Large intestine (tissue), 3 donors: ENCODE results near the gene LAMA1. TPM values are rescaled to one million over a fixed set of nuclear protein-coding genes. Genes with fewer than 3 reads are reported as not detected.

Source experiments
- DNase-seq, 2 donors: peaks; one replicate each; pipeline versions ENCODE4 v3.0.0 to v3.0.0-alpha.2; 2013
- H3K27ac ChIP-seq: one replicate; pipeline ENCODE4 v1.5.1; 2013; ENCODE audit warnings: low read length
- H3K27me3 ChIP-seq: 2 replicates; pipeline ENCODE4 v1.6.1; 2013; ENCODE audit warnings: low read length; ENCODE audit not compliant: control insufficient read depth, insufficient read depth
- H3K36me3 ChIP-seq: 2 replicates; pipeline ENCODE4 v1.6.1; 2013; ENCODE audit warnings: low read length; ENCODE audit not compliant: control insufficient read depth, insufficient read depth
- H3K4me1 ChIP-seq: one replicate; pipeline ENCODE4 v1.6.1; 2013; ENCODE audit warnings: low read length; ENCODE audit not compliant: control insufficient read depth, insufficient read depth
- H3K4me3 ChIP-seq: one replicate; pipeline ENCODE4 v1.5.1; 2013; ENCODE audit warnings: low read length
- H3K9me3 ChIP-seq: one replicate; pipeline ENCODE4 v1.6.1; 2013; ENCODE audit warnings: mild to moderate bottlenecking, low read depth, low read length, moderate library complexity; ENCODE audit not compliant: control insufficient read depth
- WGBS: methylation state at CpG from one replicate; pipeline ENCODE4 v1.1.5; 2013; ENCODE audit warnings: low lambda C conversion rate; ENCODE audit not compliant: insufficient coverage; 5-methylcytosine and 5-hydroxymethylcytosine counted together
- polyA plus RNA-seq: library from polyadenylated mRNA; unstranded; fragments of 120-200 nt; gene quantifications from one replicate; pipeline ENCODE4 v1.2.1, GENCODE V29; 2013

Gene LAMA1
- polyA plus RNA-seq, 1 donor = 2.3 TPM

GRCh38 chr18:7023063-7023580 is 94.5 kb downstream of the LAMA1 start:
- no peaks in the 10 kb centered on the region for H3K9me3 ChIP-seq
- no CpG with 5 or more reads among the region's 19 CpGs for WGBS

GRCh38 chr18:7021994-7022840 is 95.4 kb downstream of the LAMA1 start:
- no peak overlapping the region for H3K4me3 ChIP-seq
- H3K4me1 ChIP-seq = no peaks in the 10 kb centered on the region
- no CpG with 5 or more reads among the region's 16 CpGs for WGBS
- H3K9me3 ChIP-seq = no peaks in the 10 kb centered on the region
- H3K27ac ChIP-seq = no peak overlapping the region
- peak; percentile 41 to 57 for DNase-seq
- no peaks in the 10 kb centered on the region for H3K27me3 ChIP-seq
- H3K36me3 ChIP-seq = no peaks in the 10 kb centered on the region

More at GRCh38 chr18:7023063-7023580, 94.5 kb downstream of the LAMA1 start:
- H3K27ac ChIP-seq = no peak overlapping the region
- H3K27me3 ChIP-seq = no peaks in the 10 kb centered on the region
- H3K36me3 ChIP-seq = no peaks in the 10 kb centered on the region
- DNase-seq = no peak
- H3K4me1 ChIP-seq = no peaks in the 10 kb centered on the region
- H3K4me3 ChIP-seq = no peak overlapping the region

- Histone ChIP-seq H3K4me3 (no peak overlapping the region), H3K4me1 (no peaks in the 10 kb centered on the region), H3K27me3 (no peaks in the 10 kb centered on the region), H3K27ac (no peak overlapping the region), H3K36me3 (no peaks in the 10 kb centered on the region), H3K9me3 (no peaks in the 10 kb centered on the region)
- 88% methylated on average over 3 of the region's 13 CpGs for WGBS
- no peak for DNase-seq
These were observed 96.4 kb downstream of the LAMA1 start for GRCh38 chr18:7020995-7021777.

GRCh38 chr18:7017013-7017412 is 100.6 kb downstream of the LAMA1 start:
- H3K4me1 ChIP-seq = no peaks in the 10 kb centered on the region
- no peaks in the 10 kb centered on the region for H3K36me3 ChIP-seq
- no peak overlapping the region for H3K4me3 ChIP-seq
- no peak overlapping the region for H3K27ac ChIP-seq
- no peak for DNase-seq
- no CpG with 5 or more reads among the region's 5 CpGs for WGBS
- no peaks in the 10 kb centered on the region for H3K9me3 ChIP-seq
- H3K27me3 ChIP-seq = no peaks in the 10 kb centered on the region

- DNase-seq = no peak
- Histone ChIP-seq H3K36me3 (no peaks in the 10 kb centered on the region), H3K27ac (no peak overlapping the region), H3K9me3 (no peaks in the 10 kb centered on the region), H3K27me3 (no peaks in the 10 kb centered on the region), H3K4me1 (no peaks in the 10 kb centered on the region), H3K4me3 (no peak overlapping the region)
- no CpG with 5 or more reads among the region's 19 CpGs for WGBS
These were observed 106.5 kb downstream of the LAMA1 start for GRCh38 chr18:7011142-7011541.

DNA sequence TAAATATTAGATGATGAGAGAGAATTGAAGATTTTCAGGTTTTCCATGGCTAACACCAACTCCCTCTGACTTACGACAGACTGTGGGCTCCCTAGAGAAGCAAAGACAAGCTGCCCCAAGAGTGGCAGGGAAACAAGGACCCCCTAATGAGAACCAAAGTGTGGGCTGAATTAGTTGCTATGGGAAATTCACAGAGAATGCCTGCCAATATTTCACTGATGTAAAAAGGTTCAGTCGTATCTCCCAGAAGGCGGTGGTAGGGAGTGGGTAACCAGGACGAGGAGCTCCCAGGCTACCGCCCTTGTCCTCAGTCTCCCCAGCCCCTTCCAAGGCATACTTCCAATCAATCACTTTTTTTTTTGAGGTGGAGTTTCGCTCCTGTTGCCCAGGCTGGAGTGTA is 113.6 kb downstream of the LAMA1 start:
- WGBS = no CpG with 5 or more reads among the region's 6 CpGs
- Histone ChIP-seq H3K4me3 (no peak overlapping the region), H3K27ac (no peak overlapping the region), H3K36me3 (no peaks in the 10 kb centered on the region), H3K4me1 (no peaks in the 10 kb centered on the region), H3K27me3 (no peaks in the 10 kb centered on the region), H3K9me3 (no peaks in the 10 kb centered on the region)
- no peak for DNase-seq

GRCh38 chr18:7002107-7002506 is 115.5 kb downstream of the LAMA1 start:
- no peak for DNase-seq
- no peaks in the 10 kb centered on the region for H3K4me1 ChIP-seq
- H3K9me3 ChIP-seq = no peaks in the 10 kb centered on the region
- H3K36me3 ChIP-seq = no peaks in the 10 kb centered on the region
- WGBS = 33% methylated on average over 1 of the region's 3 CpGs
- no peak overlapping the region for H3K4me3 ChIP-seq
- H3K27me3 ChIP-seq = no peaks in the 10 kb centered on the region
- H3K27ac ChIP-seq = no peak overlapping the region

DNA sequence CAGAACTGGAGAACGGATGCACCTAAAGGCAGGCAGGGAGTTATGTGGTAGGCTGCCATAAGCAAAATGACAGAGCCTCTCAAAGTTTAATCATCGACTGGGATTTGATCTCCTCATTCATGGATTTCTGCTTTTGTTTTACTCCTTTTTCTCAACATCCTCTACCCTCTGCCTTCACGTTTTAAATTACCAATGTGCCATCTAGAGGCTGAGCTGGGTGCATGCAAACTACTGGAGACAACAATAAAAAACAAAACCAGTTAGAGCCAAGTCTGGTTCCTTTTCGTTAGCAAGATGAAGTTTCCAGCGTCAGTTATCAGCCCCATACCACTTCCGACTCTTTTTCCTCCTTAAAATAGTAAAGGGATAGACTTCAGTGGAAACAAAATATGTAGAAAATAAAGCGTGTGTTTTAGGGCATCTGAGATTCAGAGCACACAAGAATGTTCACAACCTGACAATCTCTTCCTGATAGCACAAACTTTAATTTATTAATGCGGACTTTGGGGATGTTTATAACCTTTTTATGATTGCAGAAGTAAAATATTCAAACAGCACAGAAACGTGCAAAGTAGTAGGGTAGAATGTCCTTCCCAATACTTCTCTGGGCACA is 117.0 kb downstream of the LAMA1 start:
- Histone ChIP-seq H3K9me3 (no peaks in the 10 kb centered on the region), H3K36me3 (no peaks in the 10 kb centered on the region), H3K27me3 (no peaks in the 10 kb centered on the region), H3K4me1 (no peaks in the 10 kb centered on the region), H3K4me3 (no peak overlapping the region), H3K27ac (no peak overlapping the region)
- DNase-seq = peak; percentile 22 to 26
- 55% methylated on average over 5 of the region's 9 CpGs for WGBS

DNA sequence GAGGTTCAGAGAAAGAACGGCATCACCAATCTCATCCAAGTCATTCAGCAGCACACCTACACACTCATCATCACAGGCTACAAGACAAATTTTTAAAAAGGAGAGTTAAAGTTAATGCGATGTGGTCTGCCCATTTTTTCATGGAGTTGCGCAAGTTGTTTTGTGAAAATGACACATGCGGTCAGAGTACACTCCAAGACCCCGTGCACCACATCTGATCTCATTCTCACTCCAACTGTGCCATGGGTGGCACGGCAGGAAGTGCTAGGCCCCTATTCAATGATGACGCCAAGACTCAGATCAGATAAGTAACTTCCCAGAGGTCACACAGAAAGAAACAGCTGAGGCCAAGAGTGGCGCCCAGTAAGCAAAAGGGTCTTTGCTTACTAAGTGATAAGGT is 119.8 kb downstream of the LAMA1 start:
- H3K9me3 ChIP-seq = no peaks in the 10 kb centered on the region
- DNase-seq = no peak
- WGBS = 100% methylated on average over 1 of the region's 8 CpGs
- H3K4me3 ChIP-seq = no peak overlapping the region
- no peaks in the 10 kb centered on the region for H3K36me3 ChIP-seq
- H3K27ac ChIP-seq = no peak overlapping the region
- no peaks in the 10 kb centered on the region for H3K4me1 ChIP-seq
- H3K27me3 ChIP-seq = no peaks in the 10 kb centered on the region

- no peak overlapping the region for H3K4me3 ChIP-seq
- H3K27ac ChIP-seq = no peak overlapping the region
- no peaks in the 10 kb centered on the region for H3K4me1 ChIP-seq
- H3K9me3 ChIP-seq = no peaks in the 10 kb centered on the region
- no peaks in the 10 kb centered on the region for H3K36me3 ChIP-seq
- DNase-seq = no peak
- no peaks in the 10 kb centered on the region for H3K27me3 ChIP-seq
- WGBS = no CpG with 5 or more reads among the region's 7 CpGs
These were observed 122.7 kb downstream of the LAMA1 start for GRCh38 chr18:6994771-6995430.
